Ishikawa (cell line): Measurements from ENCODE around the gene ABCG1.

ENCODE experiments used
- EP300 ChIP-seq: IDR thresholded peaks from 2 replicates; pipeline ENCODE4 v1.6.1; 2012; ENCODE audit warnings: borderline replicate concordance
- YY1 ChIP-seq: IDR thresholded peaks from 2 replicates; pipeline ENCODE4 v1.6.1; 2012; ENCODE audit warnings: low read depth

- TF ChIP-seq EP300 (no peak), YY1 (no peak)
These were observed 23.4 kb upstream of the ABCG1 start for GRCh38 chr21:42195378-42196031.
